Type B pancreatic cell (in vitro differentiated cells): ENCODE data around the gene ABHD2. TPM values are rescaled to one million over a fixed set of nuclear protein-coding genes. Genes with fewer than 3 reads are reported as not detected.

Experiments used
- DNase-seq: peaks from one replicate; pipeline ENCODE4 v3.0.0; 2021; ENCODE audit warnings: mixed read lengths; ENCODE audit not compliant: unreplicated experiment; ENCODE audit errors: extremely low spot score
- H3K27ac Mint-ChIP-seq: 2 replicates; pipeline ENCODE4 v1.8.0; 2021; ENCODE audit warnings: mild to moderate bottlenecking, mixed read lengths
- H3K27me3 Mint-ChIP-seq: 2 replicates; pipeline ENCODE4 v1.8.0; 2021; ENCODE audit warnings: mixed read lengths
- H3K36me3 Mint-ChIP-seq: 2 replicates; pipeline ENCODE4 v1.8.0; 2021; ENCODE audit warnings: mixed read lengths
- H3K4me1 Mint-ChIP-seq: one replicate; pipeline ENCODE4 v1.8.0; 2021; ENCODE audit warnings: mixed read lengths; ENCODE audit not compliant: unreplicated experiment
- H3K4me3 Mint-ChIP-seq: 2 replicates; pipeline ENCODE4 v1.8.0; 2021; ENCODE audit warnings: mild to moderate bottlenecking, mixed read lengths
- H3K9me3 Mint-ChIP-seq: 2 replicates; pipeline ENCODE4 v1.8.0; 2021; ENCODE audit warnings: mixed read lengths
- total RNA-seq: library from RNA; stranded (reverse); gene quantifications from 2 replicates; pipeline ENCODE4 v1.2.1, GENCODE V29; 2021; ENCODE audit warnings: low replicate concordance
- TF ChIP-seq, protein P1 (sequence below): fragments of 200-600 bp; sonication (generic); conservative IDR thresholded peaks from 2 replicates; pipeline ENCODE4 v1.5.0; 2021; ENCODE audit warnings: antibody characterized with exemption, mild to moderate bottlenecking

The ABHD2 gene
- total RNA-seq, 1 donor from 2014 or later, result 55.4 TPM

DNA sequence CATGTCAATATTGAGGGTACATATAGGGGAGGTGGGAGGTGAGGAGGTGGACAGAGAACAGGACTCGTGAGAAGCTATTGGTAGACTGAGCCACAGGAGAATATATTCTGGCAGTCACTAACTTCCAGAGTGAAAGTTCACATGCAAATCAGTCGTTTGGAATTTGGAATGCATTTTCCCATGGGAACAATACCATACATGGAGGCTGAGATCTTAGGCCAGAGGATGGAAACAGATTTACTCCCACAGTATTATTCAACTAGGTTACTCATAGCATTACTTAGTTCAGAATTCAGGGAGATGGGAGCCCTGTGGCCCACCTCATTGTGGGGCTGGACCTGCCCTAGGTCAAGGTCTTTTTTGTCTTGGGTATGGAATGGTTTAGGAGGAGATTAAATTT is 36.4 kb upstream of the ABHD2 start:
- H3K27me3 Mint-ChIP-seq, result no peaks in the 10 kb centered on the region
- TF ChIP-seq, protein P1, sequence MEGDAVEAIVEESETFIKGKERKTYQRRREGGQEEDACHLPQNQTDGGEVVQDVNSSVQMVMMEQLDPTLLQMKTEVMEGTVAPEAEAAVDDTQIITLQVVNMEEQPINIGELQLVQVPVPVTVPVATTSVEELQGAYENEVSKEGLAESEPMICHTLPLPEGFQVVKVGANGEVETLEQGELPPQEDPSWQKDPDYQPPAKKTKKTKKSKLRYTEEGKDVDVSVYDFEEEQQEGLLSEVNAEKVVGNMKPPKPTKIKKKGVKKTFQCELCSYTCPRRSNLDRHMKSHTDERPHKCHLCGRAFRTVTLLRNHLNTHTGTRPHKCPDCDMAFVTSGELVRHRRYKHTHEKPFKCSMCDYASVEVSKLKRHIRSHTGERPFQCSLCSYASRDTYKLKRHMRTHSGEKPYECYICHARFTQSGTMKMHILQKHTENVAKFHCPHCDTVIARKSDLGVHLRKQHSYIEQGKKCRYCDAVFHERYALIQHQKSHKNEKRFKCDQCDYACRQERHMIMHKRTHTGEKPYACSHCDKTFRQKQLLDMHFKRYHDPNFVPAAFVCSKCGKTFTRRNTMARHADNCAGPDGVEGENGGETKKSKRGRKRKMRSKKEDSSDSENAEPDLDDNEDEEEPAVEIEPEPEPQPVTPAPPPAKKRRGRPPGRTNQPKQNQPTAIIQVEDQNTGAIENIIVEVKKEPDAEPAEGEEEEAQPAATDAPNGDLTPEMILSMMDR, result no peak
- no peak overlapping the region for H3K4me3 Mint-ChIP-seq
- H3K27ac Mint-ChIP-seq, result no peak overlapping the region
- peaks cover 5% of the 10 kb centered on the region for H3K9me3 Mint-ChIP-seq
- DNase-seq, result no peak
- no peaks in the 10 kb centered on the region for H3K36me3 Mint-ChIP-seq
- H3K4me1 Mint-ChIP-seq, result no peaks in the 10 kb centered on the region

DNA sequence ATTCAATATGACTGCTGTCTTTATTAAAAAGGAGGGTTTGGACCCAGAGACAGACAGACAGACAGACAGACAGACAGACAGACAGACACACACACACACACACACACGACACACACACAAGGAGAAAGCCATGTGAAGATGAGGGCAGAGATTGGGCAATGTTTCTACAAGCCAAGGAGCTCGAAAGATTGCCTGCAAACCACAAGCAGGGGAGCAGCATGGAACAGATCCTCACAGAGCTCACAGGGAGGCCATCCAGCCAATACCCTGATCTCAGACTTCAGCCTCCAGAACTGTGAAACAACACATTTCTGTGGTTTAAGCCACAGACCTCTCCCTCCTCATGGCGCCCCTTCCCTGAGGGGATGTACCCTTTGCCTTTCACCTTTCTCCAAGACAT is 35.8 kb upstream of the ABHD2 start:
- DNase-seq, result no peak
- H3K4me1 Mint-ChIP-seq, result peaks cover 3% of the 10 kb centered on the region
- H3K36me3 Mint-ChIP-seq, result no peaks in the 10 kb centered on the region
- no peaks in the 10 kb centered on the region for H3K27me3 Mint-ChIP-seq
- TF ChIP-seq, protein P1, result no peak
- H3K4me3 Mint-ChIP-seq, result no peak overlapping the region
- no peak overlapping the region for H3K27ac Mint-ChIP-seq
- H3K9me3 Mint-ChIP-seq, result peaks cover 5% of the 10 kb centered on the region

DNA sequence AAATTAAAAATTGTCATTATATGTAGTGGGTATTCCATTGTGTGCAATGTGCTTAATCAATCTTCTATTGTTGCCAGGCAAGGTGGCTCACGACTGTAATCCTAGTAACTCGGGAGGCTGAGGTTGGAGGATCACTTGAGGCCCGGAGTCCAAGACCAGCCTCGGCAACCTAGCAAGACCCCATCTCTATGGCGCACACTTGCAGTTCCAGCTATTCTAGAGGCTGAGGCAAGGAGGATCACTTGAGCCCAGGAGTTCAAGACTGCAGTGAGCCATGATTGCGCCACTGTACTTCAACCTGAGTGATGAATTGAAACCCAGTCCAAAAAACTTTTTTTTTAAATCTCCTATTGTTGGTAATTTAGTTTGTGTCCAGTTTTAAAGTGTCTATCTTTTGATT is 33.4 kb upstream of the ABHD2 start:
- DNase-seq, result no peak
- Mint-ChIP-seq H3K9me3 (peaks cover 3% of the 10 kb centered on the region), H3K4me3 (no peak overlapping the region), H3K36me3 (no peaks in the 10 kb centered on the region), H3K4me1 (peaks cover 5% of the 10 kb centered on the region), H3K27ac (no peak overlapping the region), H3K27me3 (no peaks in the 10 kb centered on the region)
- TF ChIP-seq, protein P1, result no peak

DNA sequence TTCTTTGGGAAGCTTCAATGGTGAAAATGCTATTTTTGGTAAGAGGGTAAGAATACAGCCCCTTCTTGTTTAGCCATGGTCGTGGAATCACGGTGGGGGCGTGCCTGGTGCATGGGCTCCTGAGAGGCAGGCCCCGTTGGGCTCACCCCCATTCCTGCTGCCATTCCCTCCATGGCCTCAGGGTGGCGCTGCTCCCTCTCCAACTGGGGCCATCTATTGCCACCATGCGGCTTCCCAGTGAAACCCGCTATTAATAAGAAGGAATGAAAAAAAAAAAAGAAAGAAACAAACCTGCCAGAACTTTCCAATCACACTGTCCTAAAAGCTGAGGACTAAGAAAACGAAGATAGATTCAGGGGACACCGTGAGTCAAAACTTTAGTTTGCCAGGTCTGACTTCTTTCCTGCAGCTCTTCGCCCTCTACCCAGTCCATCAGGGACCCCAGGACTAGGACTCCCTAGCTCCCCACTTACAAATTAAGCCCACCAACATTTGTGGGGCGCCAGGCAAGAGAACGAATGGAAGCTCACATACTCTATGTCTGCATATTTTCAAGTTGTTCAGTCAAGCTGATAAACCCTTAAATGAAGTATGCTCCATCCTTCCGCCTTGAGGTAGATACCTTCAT is 30.6 kb upstream of the ABHD2 start:
- Mint-ChIP-seq H3K4me3 (no peak overlapping the region), H3K27ac (no peak overlapping the region), H3K27me3 (no peaks in the 10 kb centered on the region), H3K4me1 (peaks cover 5% of the 10 kb centered on the region), H3K36me3 (no peaks in the 10 kb centered on the region), H3K9me3 (no peaks in the 10 kb centered on the region)
- DNase-seq, result peak; percentile 85
- TF ChIP-seq, protein P1, result peak; percentile 99

DNA sequence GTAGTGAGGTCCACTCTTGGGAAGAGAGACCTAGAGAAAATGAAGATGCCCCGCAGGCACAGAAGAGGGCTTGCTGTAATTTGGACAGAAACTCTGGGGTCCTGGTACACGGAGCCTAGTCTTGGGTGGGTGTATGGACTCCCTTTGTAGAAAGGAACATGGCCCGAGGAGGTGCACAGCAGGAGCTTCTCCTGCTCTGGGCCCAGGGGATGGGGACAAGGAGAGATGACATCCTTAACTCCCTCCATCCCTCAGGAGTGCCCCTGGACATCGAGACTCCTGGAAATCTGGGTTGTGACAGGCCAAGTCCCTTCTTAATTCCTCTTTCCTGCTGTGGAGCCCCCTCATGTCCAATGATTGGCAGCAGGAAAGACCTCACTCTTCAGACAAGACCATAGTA is 29.9 kb upstream of the ABHD2 start:
- Mint-ChIP-seq H3K4me3 (no peak overlapping the region), H3K9me3 (no peaks in the 10 kb centered on the region), H3K4me1 (peaks cover 5% of the 10 kb centered on the region), H3K27me3 (no peaks in the 10 kb centered on the region), H3K27ac (no peak overlapping the region), H3K36me3 (no peaks in the 10 kb centered on the region)
- DNase-seq, result no peak
- TF ChIP-seq, protein P1, result no peak
